Fibroblast of pulmonary artery (primary cell): Measurements from ENCODE around the gene CASQ1.

Experiments used
- DNase-seq: peaks from one replicate; pipeline ENCODE4 v3.0.0-alpha.2; 2010; ENCODE audit warnings: low read depth
- H3K4me3 ChIP-seq: replicated peaks from 2 replicates; pipeline ENCODE4 v1.5.1; 2011; ENCODE audit warnings: low read depth, mild to moderate bottlenecking, control low read depth, low read length, moderate library complexity
- CTCF ChIP-seq: IDR thresholded peaks from 2 replicates; pipeline ENCODE4 v1.5.1; 2011; ENCODE audit warnings: mild to moderate bottlenecking, control low read depth, low read length, inconsistent platforms; ENCODE audit errors: missing control alignments

CASQ1 gene

GRCh38 chr1:160227561-160227960 lies 37.2 kb downstream of the CASQ1 start:
- no peak for TF ChIP-seq CTCF
- no peak overlapping the region for H3K4me3 ChIP-seq
- no peak for DNase-seq

- no peak for TF ChIP-seq CTCF
- no peak overlapping the region for H3K4me3 ChIP-seq
- no peak for DNase-seq
Measured at GRCh38 chr1:160228431-160228830, 38.1 kb downstream of the CASQ1 start.

GRCh38 chr1:160232911-160233310 lies 42.5 kb downstream of the CASQ1 start:
- no peak overlapping the region for H3K4me3 ChIP-seq
- no peak for TF ChIP-seq CTCF
- no peak for DNase-seq

- no peak for TF ChIP-seq CTCF
- DNase-seq: no peak
- H3K4me3 ChIP-seq: no peak overlapping the region
Measured at GRCh38 chr1:160236806-160237205, 46.4 kb downstream of the CASQ1 start.

- no peak for DNase-seq
- no peak for TF ChIP-seq CTCF
- no peak overlapping the region for H3K4me3 ChIP-seq
Measured at GRCh38 chr1:160237558-160237957, 47.2 kb downstream of the CASQ1 start.

GRCh38 chr1:160238408-160238807 lies 48.0 kb downstream of the CASQ1 start:
- no peak overlapping the region for H3K4me3 ChIP-seq
- DNase-seq: no peak
- TF ChIP-seq CTCF: no peak

- no peak overlapping the region for H3K4me3 ChIP-seq
- TF ChIP-seq CTCF: no peak
- DNase-seq: no peak
Measured at GRCh38 chr1:160239582-160240299, 49.4 kb downstream of the CASQ1 start.
